B cell (primary cell): Measurements from ENCODE around the gene RGS19.

Experiments used
- CTCF ChIP-seq: fragments of 200-600 bp; IDR thresholded peaks from one replicate; pipeline ENCODE4 v1.8.0; 2022; ENCODE audit warnings: antibody characterized with exemption, mild to moderate bottlenecking
- EZH2 ChIP-seq: IDR thresholded peaks from 2 replicates; pipeline ENCODE4 v1.6.1; 2012; ENCODE audit warnings: borderline replicate concordance, low read depth, mild to moderate bottlenecking, moderate library complexity, low read length; ENCODE audit not compliant: insufficient read depth, poor library complexity, severe bottlenecking

GRCh38 chr20:64041781-64042053 is 37.6 kb downstream of the RGS19 start:
- TF ChIP-seq CTCF (no peak), EZH2 (no peak)
